Measurements from ENCODE around the gene CRTAP.

DNA sequence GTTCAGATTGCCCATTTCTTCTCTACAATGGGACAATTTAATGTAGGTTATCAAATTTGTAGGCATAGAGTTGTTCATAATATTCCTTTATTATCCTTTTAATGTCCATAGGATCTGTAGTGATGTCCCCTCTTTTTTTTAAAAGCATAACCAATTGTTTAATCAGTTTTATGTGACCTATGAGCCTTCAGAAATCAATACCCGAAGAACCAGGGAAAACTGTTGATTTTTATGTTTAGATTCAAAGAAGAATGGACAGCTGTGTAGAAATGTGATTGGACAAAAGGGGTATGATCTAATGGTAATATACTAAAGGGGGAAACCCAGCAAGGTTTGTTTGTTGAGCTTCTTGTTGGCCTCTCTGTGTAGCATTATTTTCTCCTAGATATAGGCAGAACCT lies 65.3 kb downstream of the CRTAP start:
- TF ChIP-seq, protein P1, sequence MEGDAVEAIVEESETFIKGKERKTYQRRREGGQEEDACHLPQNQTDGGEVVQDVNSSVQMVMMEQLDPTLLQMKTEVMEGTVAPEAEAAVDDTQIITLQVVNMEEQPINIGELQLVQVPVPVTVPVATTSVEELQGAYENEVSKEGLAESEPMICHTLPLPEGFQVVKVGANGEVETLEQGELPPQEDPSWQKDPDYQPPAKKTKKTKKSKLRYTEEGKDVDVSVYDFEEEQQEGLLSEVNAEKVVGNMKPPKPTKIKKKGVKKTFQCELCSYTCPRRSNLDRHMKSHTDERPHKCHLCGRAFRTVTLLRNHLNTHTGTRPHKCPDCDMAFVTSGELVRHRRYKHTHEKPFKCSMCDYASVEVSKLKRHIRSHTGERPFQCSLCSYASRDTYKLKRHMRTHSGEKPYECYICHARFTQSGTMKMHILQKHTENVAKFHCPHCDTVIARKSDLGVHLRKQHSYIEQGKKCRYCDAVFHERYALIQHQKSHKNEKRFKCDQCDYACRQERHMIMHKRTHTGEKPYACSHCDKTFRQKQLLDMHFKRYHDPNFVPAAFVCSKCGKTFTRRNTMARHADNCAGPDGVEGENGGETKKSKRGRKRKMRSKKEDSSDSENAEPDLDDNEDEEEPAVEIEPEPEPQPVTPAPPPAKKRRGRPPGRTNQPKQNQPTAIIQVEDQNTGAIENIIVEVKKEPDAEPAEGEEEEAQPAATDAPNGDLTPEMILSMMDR (IDR thresholded peaks at IDR 0.05), result no peak
- TF ChIP-seq TCF7L2 (IDR thresholded peaks at IDR 0.05; ENCODE audit: low read depth, low read length) (no peak), POLR2AphosphoS5 (IDR thresholded peaks at IDR 0.05; ENCODE audit: low read depth, low read length) (no peak)
